HG03039 (cell line): Measurements from ENCODE around the gene GP1BA.

Experiments used
- ATAC-seq: cut with Tn5 transposase; IDR thresholded peaks from one replicate; pipeline ENCODE4 v1.9.1; 2021; ENCODE audit warnings: mild to moderate bottlenecking, moderate library complexity; ENCODE audit not compliant: unreplicated experiment

Gene GP1BA

GRCh38 chr17:4949321-4950074 is 17.4 kb downstream of the GP1BA start:
- ATAC-seq: peak; percentile 22

- ATAC-seq: peak; percentile 5
Measured at GRCh38 chr17:4950075-4950745, 18.1 kb downstream of the GP1BA start.

- no peak for ATAC-seq
Measured at GRCh38 chr17:4950746-4951204, 18.7 kb downstream of the GP1BA start, which contains the start of gene ENO3. Gene ENO3, plus strand, starts transcription at chr17:4951119. Its CDS starts 711 bp downstream, at chr17:4951830.

- ATAC-seq: no peak
Measured at GRCh38 chr17:4951486-4951885, 19.4 kb downstream of the GP1BA start.

- ATAC-seq: no peak
Measured at GRCh38 chr17:4953451-4953961, 21.4 kb downstream of the GP1BA start.

GRCh38 chr17:4955091-4955490 is 23.0 kb downstream of the GP1BA start:
- ATAC-seq: no peak

GRCh38 chr17:4956493-4957061 is 24.5 kb downstream of the GP1BA start:
- ATAC-seq: no peak

- ATAC-seq: no peak
Measured at GRCh38 chr17:4958102-4958501, 26.0 kb downstream of the GP1BA start.

- no peak for ATAC-seq
Measured at GRCh38 chr17:4959261-4959965, 27.3 kb downstream of the GP1BA start.

GRCh38 chr17:4960279-4960922 is 28.3 kb downstream of the GP1BA start:
- ATAC-seq: no peak

GRCh38 chr17:4965311-4965986 is 33.4 kb downstream of the GP1BA start:
- no peak for ATAC-seq

- ATAC-seq: peak; percentile 80
Measured at GRCh38 chr17:4966844-4967538, 34.9 kb downstream of the GP1BA start.

GRCh38 chr17:4967539-4968485 is 35.7 kb downstream of the GP1BA start, which contains the start of gene SPAG7:
Gene SPAG7, minus strand, starts transcription at chr17:4967817. Its CDS starts 13 bp downstream, at chr17:4967804.
- ATAC-seq: peak; percentile 53

GRCh38 chr17:4968486-4969046 is 36.5 kb downstream of the GP1BA start:
- ATAC-seq: no peak

- ATAC-seq: no peak
Measured at GRCh38 chr17:4969047-4969550, 37.0 kb downstream of the GP1BA start.

GRCh38 chr17:4969551-4970173 is 37.6 kb downstream of the GP1BA start:
- no peak for ATAC-seq

- no peak for ATAC-seq
Measured at GRCh38 chr17:4970273-4970672, 38.2 kb downstream of the GP1BA start.
